Fibroblast of the aortic adventitia (primary cell): ENCODE data around the gene DDX1. TPM values are rescaled to one million over a fixed set of nuclear protein-coding genes. Genes with fewer than 3 reads are reported as not detected.

Source experiments
- DNase-seq: peaks from one replicate; pipeline ENCODE4 v3.0.0-alpha.2; 2010; ENCODE audit warnings: low read depth
- H3K4me3 ChIP-seq: 2 replicates; pipeline ENCODE4 v1.5.1; 2011; ENCODE audit warnings: low read depth, mild to moderate bottlenecking, control low read depth, low read length, moderate library complexity
- CTCF ChIP-seq: IDR thresholded peaks from 2 replicates; pipeline ENCODE4 v1.5.1; 2011; ENCODE audit warnings: mild to moderate bottlenecking, low read length, control low read depth, inconsistent platforms; ENCODE audit not compliant: insufficient read depth
- total RNA-seq: library from RNA; depleted of rRNA; stranded (reverse); fragments of >200 nt; gene quantifications from 2 replicates; pipeline ENCODE4 v1.2.3, GENCODE V29; 2012; ENCODE audit warnings: low replicate concordance

Gene DDX1
- total RNA-seq, 1 donor: 110 TPM

GRCh38 chr2:15658911-15659310 is 67.2 kb downstream of the DDX1 start:
- no peak for DNase-seq
- H3K4me3 ChIP-seq: no peak overlapping the region
- TF ChIP-seq CTCF: no peak

GRCh38 chr2:15660491-15661294 is 69.0 kb downstream of the DDX1 start:
- no peak for TF ChIP-seq CTCF
- DNase-seq: no peak
- no peak overlapping the region for H3K4me3 ChIP-seq

- no peak for TF ChIP-seq CTCF
- DNase-seq: no peak
- no peak overlapping the region for H3K4me3 ChIP-seq
Measured at GRCh38 chr2:15661295-15661569, 69.6 kb downstream of the DDX1 start.

GRCh38 chr2:15662026-15662425 is 70.4 kb downstream of the DDX1 start:
- no peak for TF ChIP-seq CTCF
- no peak overlapping the region for H3K4me3 ChIP-seq
- DNase-seq: no peak

GRCh38 chr2:15662579-15662978 is 70.9 kb downstream of the DDX1 start:
- TF ChIP-seq CTCF: no peak
- no peak overlapping the region for H3K4me3 ChIP-seq
- no peak for DNase-seq

- no peak for DNase-seq
- no peak overlapping the region for H3K4me3 ChIP-seq
- TF ChIP-seq CTCF: no peak
Measured at GRCh38 chr2:15663802-15664201, 72.1 kb downstream of the DDX1 start.
